ENCODE data around the gene PTER. TPM values are rescaled to one million over a fixed set of nuclear protein-coding genes. Genes with fewer than 3 reads are reported as not detected.

Gene PTER
- polyA plus RNA-seq, 3 donors = 18.1 to 25.1 (median 22.8) TPM

- DNase-seq (ENCODE audit: low read depth in 3 of 3, low spot score in 2 of 3) = no peak
Measured at GRCh38 chr10:16529853-16530252, 93.0 kb downstream of the PTER start.

- no peak for DNase-seq (ENCODE audit: low read depth in 3 of 3, low spot score in 2 of 3)
Measured at GRCh38 chr10:16536155-16536554, 99.3 kb downstream of the PTER start.

GRCh38 chr10:16544099-16544498, 107.3 kb downstream of the PTER start:
- no peak for DNase-seq (ENCODE audit: low read depth in 3 of 3, low spot score in 2 of 3)

GRCh38 chr10:16544591-16544990, 107.8 kb downstream of the PTER start:
- no peak for DNase-seq (ENCODE audit: low read depth in 3 of 3, low spot score in 2 of 3)

- no peak for DNase-seq (ENCODE audit: low read depth in 3 of 3, low spot score in 2 of 3)
Measured at GRCh38 chr10:16545116-16545736, 108.4 kb downstream of the PTER start.

GRCh38 chr10:16547973-16548372, 111.2 kb downstream of the PTER start:
- DNase-seq (ENCODE audit: low read depth in 3 of 3, low spot score in 2 of 3) = no peak

GRCh38 chr10:16559236-16559773, 122.5 kb downstream of the PTER start:
- DNase-seq (ENCODE audit: low read depth in 3 of 3, low spot score in 2 of 3) = no peak

- DNase-seq (ENCODE audit: low read depth in 3 of 3, low spot score in 2 of 3) = no peak
Measured at GRCh38 chr10:16562891-16563290, 126.1 kb downstream of the PTER start.

Other genes starting within 250 kb of the PTER start
- gene C1QL3, start 84.9 kb downstream of the PTER start, polyA plus RNA-seq (ENCODE audit: insufficient read length in 3 of 3) = 1 to 10 TPM; 1.3 to 3.2 (median 1.7) TPM

Measured in right renal cortex interstitium (tissue), 3 donors.